SK-N-MC (cell line): ENCODE results near the gene ABCA7.

Source experiments
- EZH2 ChIP-seq: fragments of 200-600 bp; sonication (generic); IDR thresholded peaks from one replicate; pipeline ENCODE4 v1.6.1; 2017; ENCODE audit warnings: antibody characterized with exemption
- POLR2AphosphoS5 ChIP-seq: IDR thresholded peaks from 2 replicates; pipeline ENCODE4 v1.6.1; 2012; ENCODE audit warnings: mild to moderate bottlenecking, low read depth, low read length, borderline replicate concordance

GRCh38 chr19:1032264-1032867 is 7.5 kb upstream of the ABCA7 start:
- no peak for TF ChIP-seq EZH2
- TF ChIP-seq POLR2AphosphoS5 = no peak
